HEK293T (cell line): ENCODE results near the gene SH3RF3.

Experiments
- CTCF ChIA-PET: fragments of 350-600 bp; formaldehyde crosslinking; extraction: SDS; loops from one replicate; lab custom pipeline; 2021; ENCODE audit warnings: antibody characterized with exemption, inconsistent platforms; lab: Yijun Ruan, JAX
- POLR2A ChIA-PET: fragments of 350-600 bp; formaldehyde crosslinking; extraction: SDS; loops from one replicate; lab custom pipeline; 2020; ENCODE audit warnings: antibody characterized with exemption, inconsistent platforms; lab: Yijun Ruan, JAX
- DNase-seq: peaks from one replicate; pipeline ENCODE4 v3.0.0; 2012; ENCODE audit warnings: mixed read lengths; ENCODE audit errors: extremely low spot score
- ARNT ChIP-seq: fragments of 450-650 bp; IDR thresholded peaks from 2 replicates; pipeline ENCODE4 v1.6.1; 2017; ENCODE audit warnings: mild to moderate bottlenecking
- BHLHE40 ChIP-seq: fragments of 450-650 bp; IDR thresholded peaks from 2 replicates; pipeline ENCODE4 v1.6.1; 2016; ENCODE audit warnings: mild to moderate bottlenecking, moderate library complexity, borderline replicate concordance
- CTBP1 ChIP-seq: fragments of 450-650 bp; IDR thresholded peaks from 2 replicates; pipeline ENCODE4 v1.6.1; 2016; ENCODE audit warnings: borderline replicate concordance
- ELF4 ChIP-seq: fragments of 450-650 bp; IDR thresholded peaks from 2 replicates; pipeline ENCODE4 v1.6.1; 2017; ENCODE audit warnings: antibody characterized with exemption
- FOXA1 ChIP-seq: fragments of 450-650 bp; IDR thresholded peaks from 2 replicates; pipeline ENCODE4 v1.6.1; 2016; ENCODE audit warnings: mild to moderate bottlenecking
- FOXK2 ChIP-seq: fragments of 450-650 bp; IDR thresholded peaks from 2 replicates; pipeline ENCODE4 v1.6.1; 2016; ENCODE audit warnings: mild to moderate bottlenecking
- FOXM1 ChIP-seq: fragments of 450-650 bp; IDR thresholded peaks from 2 replicates; pipeline ENCODE4 v1.6.1; 2017; ENCODE audit warnings: mild to moderate bottlenecking, borderline replicate concordance
- HDGF ChIP-seq: fragments of 450-650 bp; IDR thresholded peaks from 2 replicates; pipeline ENCODE4 v1.6.1; 2017; ENCODE audit warnings: antibody characterized with exemption, borderline replicate concordance
- L3MBTL2 ChIP-seq: fragments of 450-650 bp; conservative IDR thresholded peaks from 2 replicates; pipeline ENCODE4 v1.6.1; 2016; ENCODE audit warnings: mild to moderate bottlenecking
- LEF1 ChIP-seq: fragments of 450-650 bp; IDR thresholded peaks from 2 replicates; pipeline ENCODE4 v1.6.1; 2017; ENCODE audit warnings: mild to moderate bottlenecking, borderline replicate concordance
- NFRKB ChIP-seq: fragments of 450-650 bp; IDR thresholded peaks from 2 replicates; pipeline ENCODE4 v1.6.1; 2016; ENCODE audit warnings: mild to moderate bottlenecking, moderate library complexity
- PKNOX1 ChIP-seq: fragments of 450-650 bp; IDR thresholded peaks from 2 replicates; pipeline ENCODE4 v1.6.1; 2016
- SP1 ChIP-seq: fragments of 450-650 bp; IDR thresholded peaks from 2 replicates; pipeline ENCODE4 v1.6.1; 2017
- SUZ12 ChIP-seq: fragments of 450-650 bp; IDR thresholded peaks from 2 replicates; pipeline ENCODE4 v1.6.1; 2016; ENCODE audit warnings: mild to moderate bottlenecking
- TARDBP ChIP-seq: fragments of 450-650 bp; IDR thresholded peaks from 2 replicates; pipeline ENCODE4 v1.6.1; 2016
- ZNF384 ChIP-seq: fragments of 450-650 bp; IDR thresholded peaks from 2 replicates; pipeline ENCODE4 v1.6.1; 2016

SH3RF3 gene

GRCh38 chr2:109344270-109344805, 215.3 kb downstream of the SH3RF3 start:
- POLR2A ChIA-PET: no interaction called here
- DNase-seq: no peak
- CTCF ChIA-PET: interaction anchor here (1.4 kb wide), 1 partner anchor 39 kb away, joined by 3 read pairs; no protein-coding TSS in a partner anchor
- TF ChIP-seq ZNF384 (no peak), FOXA1 (no peak), FOXK2 (no peak), FOXM1 (no peak), CTBP1 (no peak), NFRKB (no peak), ARNT (no peak), ELF4 (no peak), SP1 (no peak)

- no peak for TF ChIP-seq TARDBP
- TF ChIP-seq FOXM1: no peak
- TF ChIP-seq NFRKB: no peak
- TF ChIP-seq FOXK2: no peak
- TF ChIP-seq BHLHE40: no peak
- no peak for TF ChIP-seq ARNT
- TF ChIP-seq HDGF: no peak
- TF ChIP-seq FOXA1: no peak
- TF ChIP-seq L3MBTL2: no peak
- TF ChIP-seq LEF1: no peak
- TF ChIP-seq PKNOX1: no peak
- TF ChIP-seq ZNF384: no peak
- TF ChIP-seq SUZ12: no peak
- no peak for TF ChIP-seq SP1
- no peak for TF ChIP-seq CTBP1
- no peak for TF ChIP-seq ELF4
- ChIA-PET CTCF (no interaction called here), POLR2A (no interaction called here)
- no peak for DNase-seq
Observed at GRCh38 chr2:109345091-109345490, 216.1 kb downstream of the SH3RF3 start.

- POLR2A ChIA-PET: no interaction called here
Observed at GRCh38 chr2:109345653-109346480, 216.9 kb downstream of the SH3RF3 start.

GRCh38 chr2:109346601-109347228, 217.7 kb downstream of the SH3RF3 start:
- no peak for TF ChIP-seq FOXM1
- TF ChIP-seq SP1: no peak
- TF ChIP-seq L3MBTL2: no peak
- no peak for TF ChIP-seq PKNOX1
- TF ChIP-seq ELF4: no peak
- no peak for TF ChIP-seq FOXA1
- TF ChIP-seq NFRKB: no peak
- no peak for TF ChIP-seq ZNF384
- TF ChIP-seq SUZ12: no peak
- TF ChIP-seq CTBP1: no peak
- no peak for TF ChIP-seq LEF1
- TF ChIP-seq FOXK2: no peak
- no peak for TF ChIP-seq BHLHE40
- no peak for TF ChIP-seq ARNT
- no peak for TF ChIP-seq HDGF
- no peak for TF ChIP-seq TARDBP
- CTCF ChIA-PET: interaction anchor here (0.7 kb wide), 1 partner anchor 72 kb away, joined by 3 read pairs; no protein-coding TSS in a partner anchor
- POLR2A ChIA-PET: no interaction called here
- no peak for DNase-seq

More at GRCh38 chr2:109345653-109346480, 216.9 kb downstream of the SH3RF3 start:
- CTCF ChIA-PET: interaction anchor here (0.7 kb wide), 1 partner anchor 71 kb away, joined by 3 read pairs; no protein-coding TSS in a partner anchor
- TF ChIP-seq BHLHE40 (no peak), LEF1 (no peak), ARNT (no peak), ELF4 (no peak), HDGF (no peak), FOXM1 (no peak)
- no peak for DNase-seq

GRCh38 chr2:109347626-109348025, 218.6 kb downstream of the SH3RF3 start:
- DNase-seq: no peak
- POLR2A ChIA-PET: no interaction called here
- CTCF ChIA-PET: no interaction called here
- TF ChIP-seq PKNOX1: no peak
- TF ChIP-seq ELF4: no peak
- TF ChIP-seq FOXM1: no peak
- TF ChIP-seq ZNF384: no peak
- no peak for TF ChIP-seq TARDBP
- TF ChIP-seq ARNT: no peak
- no peak for TF ChIP-seq SUZ12
- no peak for TF ChIP-seq FOXK2
- TF ChIP-seq NFRKB: no peak
- no peak for TF ChIP-seq FOXA1
- TF ChIP-seq HDGF: no peak
- no peak for TF ChIP-seq BHLHE40
- no peak for TF ChIP-seq CTBP1
- TF ChIP-seq SP1: no peak
- TF ChIP-seq LEF1: no peak
- no peak for TF ChIP-seq L3MBTL2
